Measurements from ENCODE around the gene PTGFRN.

The PTGFRN gene

GRCh38 chr1:116891396-116892079 lies 18.2 kb upstream of the PTGFRN start:
- DNase-seq: no peak

GRCh38 chr1:116895073-116895472 lies 14.6 kb upstream of the PTGFRN start:
- no peak for DNase-seq

DNA sequence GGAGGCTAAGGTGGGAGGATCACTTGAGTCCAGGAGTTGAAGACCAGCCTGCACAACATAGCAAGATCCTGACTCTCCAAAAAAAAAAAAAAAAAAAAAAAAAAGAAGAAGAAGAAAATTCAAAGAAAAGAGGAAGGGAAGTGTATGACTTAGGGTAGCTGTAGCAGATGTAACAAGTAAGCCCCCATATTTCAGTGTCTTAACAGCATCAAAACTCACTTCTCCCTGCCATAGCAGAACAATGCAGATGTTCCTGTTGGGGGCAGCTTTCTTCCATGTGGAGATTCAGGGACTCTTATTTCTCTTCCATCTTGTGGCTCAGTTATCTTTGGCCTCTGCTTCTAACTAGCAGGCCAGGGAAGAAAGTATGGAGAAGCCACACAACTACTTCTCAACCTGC lies 10.2 kb upstream of the PTGFRN start:
- no peak for DNase-seq

DNA sequence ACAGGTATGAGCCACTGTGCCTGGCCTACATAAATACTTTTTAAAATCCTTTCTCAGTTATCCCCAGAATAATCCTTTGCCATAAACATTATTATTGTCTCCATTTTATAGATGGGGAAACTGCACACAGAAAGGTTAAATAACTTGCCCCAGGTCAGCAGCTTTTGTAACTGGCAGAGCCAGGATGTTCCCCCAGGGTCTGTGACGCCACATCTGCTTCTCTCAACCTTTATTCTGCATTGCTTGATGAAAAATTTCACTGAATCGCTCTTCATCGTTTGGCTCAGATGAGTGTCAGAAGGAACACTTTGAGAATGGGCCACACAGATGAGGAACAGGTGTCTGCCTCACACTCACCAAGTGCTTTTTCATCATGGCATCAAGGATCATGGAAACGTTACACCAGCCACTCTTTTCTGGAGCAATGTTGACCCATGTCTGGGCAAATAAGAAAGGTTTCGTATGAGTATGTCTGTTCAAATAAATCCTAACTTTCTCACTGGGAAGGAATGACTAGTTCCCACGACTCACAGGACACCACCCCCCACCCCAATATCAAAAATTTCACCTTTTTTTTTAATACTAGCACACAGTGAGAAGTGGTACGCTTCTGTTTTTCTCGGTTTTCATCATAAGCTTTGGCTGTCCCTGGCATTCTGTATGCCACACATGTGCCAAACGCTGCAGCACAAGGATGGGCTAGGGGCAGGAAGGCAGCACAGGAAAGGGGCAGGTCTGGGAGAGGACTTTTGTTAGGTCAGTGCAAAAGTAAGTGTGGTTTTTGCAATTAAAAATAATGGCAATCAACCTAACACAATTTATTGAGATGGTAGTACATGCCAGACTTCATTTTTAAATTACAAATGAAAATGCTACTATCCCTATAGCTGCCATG lies 9.0 kb upstream of the PTGFRN start:
- DNase-seq: no peak

GRCh38 chr1:116902027-116902426 lies 7.7 kb upstream of the PTGFRN start:
- no peak for DNase-seq

DNA sequence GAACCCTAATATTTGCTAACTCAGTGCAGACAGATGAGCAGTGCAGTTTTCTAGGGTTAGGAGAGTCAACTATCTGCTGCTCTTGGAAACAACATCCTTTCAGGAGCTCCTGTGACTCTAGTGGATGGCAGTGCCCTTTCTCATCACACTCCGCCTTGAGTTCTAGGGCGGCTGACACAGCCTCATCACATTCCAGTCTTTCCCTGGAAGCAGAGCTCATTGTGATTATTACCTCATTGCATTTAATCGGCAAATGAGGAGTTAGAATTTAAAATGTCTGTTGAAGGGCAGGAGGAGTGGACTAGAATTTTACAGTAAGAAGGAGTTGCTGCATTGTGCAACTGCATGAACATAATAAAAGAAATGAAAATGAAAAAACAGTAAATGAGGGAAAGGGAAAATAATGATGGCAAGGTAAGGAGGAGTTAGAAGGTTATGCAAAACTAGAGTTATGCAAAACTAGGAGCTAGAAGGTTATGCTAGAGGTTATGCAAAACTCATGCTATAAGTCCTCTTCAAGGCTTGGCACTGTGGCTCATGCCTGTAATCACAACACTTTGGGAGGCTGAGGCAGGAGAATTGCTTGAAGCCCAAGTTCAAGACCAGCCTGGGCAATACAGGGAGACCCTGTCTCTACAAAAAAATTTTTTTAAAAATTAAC lies 6.9 kb upstream of the PTGFRN start:
- DNase-seq: no peak

- DNase-seq: no peak
Observed at GRCh38 chr1:116904791-116905320, 4.9 kb upstream of the PTGFRN start.

DNA sequence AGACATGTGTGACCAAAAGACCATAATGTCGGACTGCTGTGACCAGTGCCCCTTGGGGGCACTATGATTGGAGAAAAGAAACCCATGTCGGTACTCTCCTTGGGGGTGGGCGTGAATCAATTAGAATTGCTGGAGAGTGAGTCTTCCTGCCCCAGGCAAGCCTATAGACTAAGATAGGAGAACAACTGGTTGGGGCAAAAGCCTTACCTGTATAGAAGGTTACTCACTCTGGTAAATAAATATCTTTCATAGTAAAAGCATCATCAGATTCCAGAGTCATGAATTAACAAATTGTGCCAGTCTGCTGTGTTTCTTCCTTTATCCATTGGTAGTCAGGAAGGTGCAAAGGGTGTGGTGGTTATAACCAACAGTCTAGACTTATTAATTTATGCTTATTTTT lies 2.9 kb upstream of the PTGFRN start:
- DNase-seq: no peak

DNA sequence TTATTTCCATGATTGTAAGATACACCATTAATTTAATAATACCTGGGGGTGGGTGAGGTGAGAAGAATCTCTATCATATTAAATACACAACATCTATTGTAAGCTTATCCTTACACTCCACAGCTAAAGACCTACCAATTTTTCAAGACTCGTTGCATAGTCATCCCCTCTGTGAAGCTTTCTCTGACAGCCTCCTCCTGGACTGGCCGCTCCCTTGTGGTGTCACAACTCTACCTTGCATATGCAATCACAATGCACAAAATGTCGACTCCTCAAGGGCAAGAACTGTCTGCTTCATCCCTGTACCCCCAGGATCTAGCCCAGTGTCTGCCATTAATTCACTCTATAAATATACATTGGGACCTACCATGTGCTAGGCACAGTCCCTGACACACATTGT lies 2.4 kb upstream of the PTGFRN start:
- DNase-seq: no peak

- no peak for DNase-seq
Observed at GRCh38 chr1:116908266-116908665, 1.4 kb upstream of the PTGFRN start.

GRCh38 chr1:116908820-116909511 lies 750 bp upstream of the PTGFRN start:
- DNase-seq: no peak

DNA sequence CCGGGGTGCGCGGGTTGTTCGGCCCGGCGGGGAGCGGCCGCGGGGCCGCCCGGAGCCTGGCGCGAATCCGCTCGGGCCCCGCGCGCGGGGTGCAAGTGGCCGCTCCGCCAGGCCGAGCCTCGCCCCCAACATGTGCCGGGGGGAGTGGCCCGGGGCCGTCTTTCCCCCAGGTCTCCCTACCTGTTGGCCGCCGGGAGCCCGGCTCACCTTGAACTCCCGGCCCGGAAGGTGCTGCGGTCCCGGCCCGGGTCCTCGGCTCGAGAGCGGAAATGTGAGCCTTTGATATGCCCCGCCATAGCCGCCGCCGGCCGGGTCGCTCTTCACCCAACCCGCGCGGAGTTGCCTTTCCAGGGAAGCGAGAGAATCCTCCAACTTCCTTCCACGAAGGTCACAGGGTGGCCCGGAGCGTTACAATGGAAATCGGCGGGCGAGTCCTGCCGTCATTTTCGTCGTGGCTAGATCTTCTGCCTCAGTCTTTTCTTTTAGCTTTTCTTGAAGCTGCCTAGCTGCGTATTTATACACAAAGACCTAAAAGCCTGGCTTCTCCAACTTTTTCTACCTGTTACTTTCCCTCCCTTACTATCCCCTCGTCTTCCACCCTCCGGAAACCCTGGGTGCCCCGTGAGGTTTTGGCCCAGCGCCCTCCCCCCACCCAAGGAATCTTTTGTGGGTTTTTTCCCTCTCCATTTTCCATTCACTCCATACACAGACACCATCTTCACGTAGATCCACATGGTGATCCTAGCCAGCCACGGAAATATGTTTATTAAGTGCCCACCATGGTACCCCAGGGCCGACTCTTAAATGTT lies 867 bp downstream of the PTGFRN start:
- DNase-seq: no peak

GRCh38 chr1:116911188-116911553 lies 1.5 kb downstream of the PTGFRN start:
- DNase-seq: no peak

GRCh38 chr1:116911779-116912469 lies 2.2 kb downstream of the PTGFRN start:
- DNase-seq: no peak

- no peak for DNase-seq
Observed at GRCh38 chr1:116912846-116913245, 3.1 kb downstream of the PTGFRN start.

GRCh38 chr1:116913941-116914340 lies 4.2 kb downstream of the PTGFRN start:
- DNase-seq: no peak

GRCh38 chr1:116914667-116915066 lies 5.0 kb downstream of the PTGFRN start:
- DNase-seq: no peak

DNA sequence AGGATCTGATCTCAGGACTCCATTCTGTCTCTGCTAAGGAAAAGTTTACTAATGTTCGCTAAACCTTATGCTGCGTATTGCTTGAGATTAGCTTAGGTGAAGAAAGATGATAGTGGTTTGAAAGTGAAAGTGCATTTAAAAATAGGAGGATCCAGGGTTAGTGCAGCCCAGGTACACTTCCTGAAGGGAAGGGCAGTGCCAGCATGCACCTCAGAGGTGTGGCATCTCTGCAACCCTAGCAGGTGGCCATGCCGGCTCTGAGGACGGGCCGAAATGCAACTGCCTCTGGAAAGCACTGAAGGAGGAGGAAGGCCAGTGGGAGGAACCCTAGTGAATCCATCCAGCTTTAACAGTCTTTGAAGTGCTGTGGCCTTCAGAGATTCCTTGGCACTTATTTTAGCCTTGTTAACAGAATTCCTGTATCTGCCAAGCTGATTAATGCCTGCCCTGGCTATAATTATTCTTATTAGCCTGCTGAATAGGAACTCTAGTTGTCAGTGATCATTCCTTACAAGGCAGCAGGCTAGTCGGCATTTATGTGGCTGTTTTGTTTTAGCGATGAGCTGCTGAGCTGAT lies 5.5 kb downstream of the PTGFRN start:
- DNase-seq: no peak

GRCh38 chr1:116916002-116916401 lies 6.3 kb downstream of the PTGFRN start:
- no peak for DNase-seq

- no peak for DNase-seq
Observed at GRCh38 chr1:116916533-116917445, 7.1 kb downstream of the PTGFRN start.

Data from NCI-H1694 (cell line).